Motor neuron (in vitro differentiated cells): Measurements from ENCODE around the gene TRIM62. TPM values are rescaled to one million over a fixed set of nuclear protein-coding genes. Genes with fewer than 3 reads are reported as not detected.

Source experiments
- ATAC-seq, 8 experiments: fragments of 200-7000 bp; cut with Tn5 transposase; replicated peaks in 6 of 8; 2 replicates each; pipeline ENCODE4 v1.8.0; 2021; ENCODE audit warnings: mild to moderate bottlenecking in 8 of 8, moderate library complexity in 8 of 8
- H3K27ac ChIP-seq, 2 donors: fragments of 250-450 bp; sonication (Bioruptor Pico); 2 replicates each; pipeline ENCODE4 v1.9.0; 2021; ENCODE audit warnings: antibody characterized with exemption in 2 of 2, mild to moderate bottlenecking in 2 of 2, moderate library complexity in 1 of 2
- H3K4me1 ChIP-seq, 2 donors: fragments of 250-450 bp; sonication (Bioruptor Pico); replicated peaks in 1 of 2; 2 replicates each; pipeline ENCODE4 v1.6.1; 2021; ENCODE audit warnings: antibody characterized with exemption in 2 of 2, mild to moderate bottlenecking in 2 of 2, moderate library complexity in 1 of 2
- H3K4me3 ChIP-seq, 5 donors: fragments of 250-450 bp; sonication (Bioruptor Pico); 2 replicates each; pipeline ENCODE4 v1.9.0; 2021; ENCODE audit warnings: antibody characterized with exemption in 5 of 5, mild to moderate bottlenecking in 5 of 5, moderate library complexity in 4 of 5
- WGBS, 10 experiments: fragments of 450-650 bp; shearing (Covaris generic); methylation state at CpG; one replicate each; pipeline ENCODE4 v1.0.0; 2022; 5-methylcytosine and 5-hydroxymethylcytosine counted together
- in situ Hi-C, 9 experiments: fragments of 400-800 bp; cut with MboI; loops; one replicate each; pipeline ENCODE4 v1.15.0; 2021; ENCODE audit warnings: low sequenced_read_pairs in 9 of 9, low pct_unique_long_range_greater_than_20kb in 2 of 9; ENCODE audit not compliant: unreplicated experiment in 9 of 9
- total RNA-seq, 8 experiments: library from RNA; unstranded; fragments of 300-600 nt; gene quantifications; 2 replicates each; pipeline versions ENCODE4 v1.2.3 to v1.2.4, GENCODE V29; 2022

The TRIM62 gene
- total RNA-seq = 10 to 100 TPM in 3 of 8 experiments, 1 to 10 TPM in 5; 2.5 to 12.6 (median 7.7) TPM

DNA sequence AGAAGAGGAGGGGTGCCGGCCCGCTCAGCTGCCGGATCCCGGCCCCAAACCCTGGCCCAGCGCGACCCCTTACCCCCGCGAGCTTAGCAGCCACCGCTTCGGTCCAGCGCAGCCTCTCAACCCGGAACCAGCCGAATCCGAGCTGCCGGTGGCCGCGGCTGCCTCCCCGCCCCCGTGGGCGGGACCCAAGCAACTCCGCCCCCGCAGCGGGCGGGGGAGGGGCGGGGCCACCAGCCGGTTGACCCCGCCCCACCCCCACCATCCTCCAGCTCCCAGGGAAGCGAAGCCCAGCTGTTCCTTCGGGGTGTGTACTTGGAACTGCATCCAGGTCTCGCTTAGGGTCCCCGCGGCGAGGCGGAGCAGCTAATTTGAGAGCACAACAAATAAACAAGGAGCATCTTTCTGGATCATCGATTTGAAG lies at the start of gene TRIM62:
Gene TRIM62, minus strand, starts transcription at position 123 of the 421 bp plus-strand sequence. CDS start 611 bp downstream, outside the sequence.
- ATAC-seq = peak; percentile 61 to 70 (median 68)
- in situ Hi-C loops = no loop called here
- peak within 1 kb of the TSS; percentile 81 to 98 (median 90) for H3K4me3 ChIP-seq
- peaks cover 13 to 18% of the 10 kb centered on the region in 2 donors for H3K4me1 ChIP-seq
- 0% methylated on average over 1 to 9 of the region's 35 CpGs; no CpG with 5 or more reads in 4 of the 10 experiments for WGBS, 10 experiments
- H3K27ac ChIP-seq = peak within 1 kb of the TSS; percentile 57 to 64

DNA sequence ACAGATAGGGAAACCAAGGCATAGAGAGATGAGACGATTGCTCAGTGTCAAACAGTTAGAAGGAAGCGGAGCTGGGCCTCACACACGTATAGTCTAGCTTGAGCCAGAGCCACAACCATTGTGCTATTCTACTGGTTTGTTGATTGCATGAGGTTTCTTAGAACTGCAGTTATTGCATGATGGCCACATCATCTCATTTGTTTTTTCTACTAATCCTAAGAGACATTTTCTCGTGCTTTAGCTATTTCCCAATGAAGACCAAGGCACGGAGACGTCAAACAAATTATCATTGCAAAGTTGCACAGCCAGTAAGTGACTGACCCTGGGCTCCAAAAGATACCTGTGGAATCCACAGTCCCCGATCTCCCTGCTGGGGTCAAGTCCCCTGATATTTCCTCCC lies 49.3 kb upstream of the TRIM62 start:
- in situ Hi-C loops = no loop called here
- no peak overlapping the region for H3K27ac ChIP-seq
- WGBS, 10 experiments = 61 to 91% (median 88%) methylated on average over 1 to 7 of the region's 7 CpGs; no CpG with 5 or more reads in 1 of the 10 experiments
- H3K4me3 ChIP-seq = no peak overlapping the region
- no peak for ATAC-seq
- no peaks in the 10 kb centered on the region for H3K4me1 ChIP-seq

DNA sequence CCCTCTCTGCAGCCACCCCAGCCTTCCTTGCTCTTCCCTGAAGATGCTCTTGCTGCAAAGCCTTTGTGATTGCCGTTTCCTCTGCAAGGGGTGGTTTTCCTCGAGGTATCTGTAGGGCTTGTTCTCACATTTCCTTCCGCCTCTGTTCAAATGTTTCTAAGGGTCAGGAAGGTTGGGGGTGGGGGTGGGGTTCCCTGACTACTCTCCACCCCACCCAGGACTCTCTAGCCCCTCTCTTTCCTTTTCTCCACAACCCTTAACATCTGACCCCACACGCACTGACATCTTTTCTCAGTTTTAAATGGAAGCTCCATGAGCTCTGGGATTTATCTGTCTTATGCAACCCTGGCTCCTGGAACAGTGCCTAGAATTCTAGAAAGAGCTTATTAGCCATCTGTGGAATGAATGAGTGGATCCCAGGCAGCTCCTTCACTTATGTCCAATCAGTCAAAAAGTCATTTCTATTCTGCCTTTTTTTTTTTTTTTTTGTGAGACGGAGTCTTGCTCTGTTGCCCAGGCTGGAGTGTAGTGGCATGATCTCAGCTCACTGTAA lies 47.2 kb upstream of the TRIM62 start:
- 0 to 68% (median 43%) methylated on average over 1 to 5 of the region's 5 CpGs; no CpG with 5 or more reads in 2 of the 10 experiments for WGBS, 10 experiments
- in situ Hi-C loops = no loop called here
- Histone ChIP-seq H3K4me1 (no peaks in the 10 kb centered on the region), H3K27ac (no peak overlapping the region), H3K4me3 (no peak overlapping the region)
- peak in 3 of 8 experiments; percentile 66 to 96 (median 94) for ATAC-seq

DNA sequence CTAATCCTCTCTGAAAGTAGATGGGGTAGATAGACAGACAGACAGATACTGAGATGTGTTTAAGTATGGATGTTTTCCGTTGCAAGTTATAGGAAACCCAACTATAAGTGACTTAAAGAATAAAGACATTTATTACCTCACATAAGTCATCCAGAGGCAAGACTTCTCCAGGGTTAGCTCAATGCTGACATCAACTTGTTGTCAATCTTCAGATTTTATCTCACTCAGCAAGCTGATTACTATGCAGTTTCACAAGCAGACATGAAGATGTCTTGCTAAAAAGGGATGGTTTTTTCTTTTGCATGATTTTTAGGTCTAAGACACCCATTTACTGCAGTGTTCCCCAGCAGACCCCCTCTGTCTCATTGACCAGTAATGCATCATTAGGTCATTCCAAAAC lies 43.7 kb upstream of the TRIM62 start:
- no peak for ATAC-seq
- 17 to 89% (median 64%) methylated on average over 1 of the region's 1 CpG; no CpG with 5 or more reads in 3 of the 10 experiments for WGBS, 10 experiments
- H3K27ac ChIP-seq = no peak overlapping the region
- in situ Hi-C loops = no loop called here
- no peak overlapping the region for H3K4me3 ChIP-seq
- no peaks in the 10 kb centered on the region for H3K4me1 ChIP-seq

GRCh38 chr1:33224166-33224707 lies 42.4 kb upstream of the TRIM62 start:
- in situ Hi-C loops = loop anchor here in 1 of 9 experiments (25.0 kb wide), 1 partner anchor 112 kb away; no protein-coding TSS in a partner anchor
- 0 to 75% (median 52%) methylated on average over 2 of the region's 2 CpGs for WGBS, 10 experiments
- no peak overlapping the region for H3K27ac ChIP-seq
- H3K4me3 ChIP-seq = no peak overlapping the region
- no peak for ATAC-seq
- H3K4me1 ChIP-seq = no peaks in the 10 kb centered on the region

DNA sequence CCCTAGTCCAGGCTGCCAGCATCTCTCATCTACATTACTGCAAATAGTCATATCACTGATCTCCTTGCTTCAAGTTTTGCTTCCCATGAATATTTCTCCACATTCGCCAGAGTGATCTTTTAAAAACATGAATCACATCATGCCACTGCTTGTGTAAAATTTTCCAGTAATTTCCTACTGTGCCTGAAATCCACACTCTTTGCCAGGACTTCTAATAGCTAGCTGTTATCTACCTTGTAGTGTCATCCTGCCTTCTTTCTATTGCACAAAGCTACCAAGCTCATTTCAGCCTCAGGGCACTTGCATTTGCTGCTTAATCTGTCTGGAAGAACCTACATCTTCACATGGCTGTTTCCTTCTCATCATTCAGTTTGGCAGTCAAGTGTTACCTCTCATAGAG lies 40.5 kb upstream of the TRIM62 start:
- WGBS, 10 experiments = 40 to 100% (median 89%) methylated on average over 1 of the region's 1 CpG; no CpG with 5 or more reads in 4 of the 10 experiments
- Histone ChIP-seq H3K4me3 (no peak overlapping the region), H3K4me1 (no peaks in the 10 kb centered on the region), H3K27ac (no peak overlapping the region)
- in situ Hi-C loops = loop anchor here in 1 of 9 experiments (25.0 kb wide), 1 partner anchor 110 kb away; no protein-coding TSS in a partner anchor
- ATAC-seq = no peak

GRCh38 chr1:33221385-33221758 lies 39.5 kb upstream of the TRIM62 start:
- no peaks in the 10 kb centered on the region for H3K4me1 ChIP-seq
- peak in 1 of 8 experiments; percentile 8 for ATAC-seq
- in situ Hi-C loops = loop anchor here in 1 of 9 experiments (25.0 kb wide), 1 partner anchor 109 kb away; no protein-coding TSS in a partner anchor
- 20 to 100% (median 80%) methylated on average over 1 to 2 of the region's 2 CpGs; no CpG with 5 or more reads in 2 of the 10 experiments for WGBS, 10 experiments
- H3K4me3 ChIP-seq = no peak overlapping the region
- H3K27ac ChIP-seq = no peak overlapping the region

DNA sequence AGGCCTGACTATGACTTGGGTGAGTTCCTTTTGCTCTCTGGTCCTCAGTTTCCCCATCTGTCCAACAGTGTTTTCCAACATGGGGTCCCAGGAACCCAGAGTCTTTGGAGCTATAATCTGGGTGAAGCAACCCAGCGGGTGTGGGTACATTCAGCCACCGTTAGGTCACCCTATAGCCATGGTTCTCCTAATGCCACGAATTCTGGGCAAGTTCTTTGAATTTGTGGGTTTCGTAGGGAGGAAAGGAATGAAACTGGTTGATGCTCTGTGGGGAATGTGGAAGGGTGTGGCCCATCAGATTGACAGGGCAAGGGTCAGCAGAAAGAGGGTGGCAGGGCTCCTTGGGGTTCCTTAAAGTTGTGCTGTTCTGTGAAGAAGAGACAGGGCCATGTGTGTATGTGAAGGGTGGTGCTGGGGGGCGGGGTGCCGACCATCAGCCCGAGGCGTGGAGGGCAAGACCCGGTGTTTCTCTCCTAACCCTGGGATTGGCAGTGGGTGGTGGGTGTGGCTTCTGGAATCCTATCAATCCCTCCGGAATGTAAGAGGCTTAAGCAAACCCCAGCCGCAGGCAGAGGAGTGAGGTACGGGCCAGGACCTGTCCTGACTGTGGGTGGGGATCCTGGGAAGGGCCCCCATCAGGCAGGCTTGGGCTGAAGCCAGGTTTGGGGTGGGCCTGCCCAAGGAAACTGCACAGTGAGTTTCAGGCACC lies 39.0 kb upstream of the TRIM62 start:
- in situ Hi-C loops = loop anchor here in 1 of 9 experiments (25.0 kb wide), 1 partner anchor 109 kb away; no protein-coding TSS in a partner anchor
- peak in 3 of 8 experiments; percentile 28 to 62 (median 35) for ATAC-seq
- no peak overlapping the region for H3K27ac ChIP-seq
- 40 to 90% (median 80%) methylated on average over 2 to 12 of the region's 12 CpGs; no CpG with 5 or more reads in 3 of the 10 experiments for WGBS, 10 experiments
- no peaks in the 10 kb centered on the region for H3K4me1 ChIP-seq
- no peak overlapping the region for H3K4me3 ChIP-seq

DNA sequence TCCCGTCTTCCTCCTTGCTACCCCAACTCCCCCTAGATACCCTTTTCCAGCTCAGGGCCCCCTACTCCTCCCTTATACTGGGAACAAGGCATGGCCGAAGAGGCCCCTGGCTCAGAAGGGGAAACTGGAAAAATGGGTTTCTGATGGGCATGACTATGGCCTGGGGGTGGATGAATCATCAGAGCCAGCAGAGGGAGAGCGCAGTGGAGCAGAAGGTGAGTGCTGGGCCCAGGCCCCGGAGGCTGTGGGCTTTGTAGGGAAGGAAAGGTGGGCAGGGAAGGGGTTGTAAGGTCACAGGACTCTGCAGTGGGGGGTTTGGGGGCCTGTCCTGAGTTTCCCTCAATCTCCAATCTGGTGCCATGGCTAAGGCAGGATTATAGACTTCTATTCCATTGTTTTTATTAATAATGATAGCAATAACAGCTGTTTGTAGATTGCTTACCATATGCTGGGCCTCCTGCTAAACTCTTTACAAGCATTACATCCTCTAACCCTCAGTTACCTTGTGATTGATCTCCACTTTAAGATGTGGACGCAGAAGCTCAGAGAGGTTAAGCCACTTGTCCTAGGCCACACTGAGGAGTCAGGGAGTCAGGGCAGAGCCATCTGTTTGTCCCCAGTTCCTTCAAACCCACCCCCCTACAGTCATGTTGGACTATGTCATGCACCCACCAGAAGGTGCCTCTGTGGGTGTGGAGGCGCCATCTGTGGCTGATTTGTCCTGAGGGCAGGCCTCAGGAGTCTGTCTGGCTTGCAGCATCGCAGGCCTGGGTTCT lies 38.2 kb upstream of the TRIM62 start:
- no peak overlapping the region for H3K4me3 ChIP-seq
- H3K4me1 ChIP-seq = no peaks in the 10 kb centered on the region
- H3K27ac ChIP-seq = no peak overlapping the region
- peak in 4 of 8 experiments; percentile 27 to 62 (median 55) for ATAC-seq
- WGBS, 10 experiments = 60 to 93% (median 78%) methylated on average over 2 to 5 of the region's 7 CpGs; no CpG with 5 or more reads in 4 of the 10 experiments
- in situ Hi-C loops = loop anchor here in 1 of 9 experiments (25.0 kb wide), 1 partner anchor 108 kb away; no protein-coding TSS in a partner anchor

DNA sequence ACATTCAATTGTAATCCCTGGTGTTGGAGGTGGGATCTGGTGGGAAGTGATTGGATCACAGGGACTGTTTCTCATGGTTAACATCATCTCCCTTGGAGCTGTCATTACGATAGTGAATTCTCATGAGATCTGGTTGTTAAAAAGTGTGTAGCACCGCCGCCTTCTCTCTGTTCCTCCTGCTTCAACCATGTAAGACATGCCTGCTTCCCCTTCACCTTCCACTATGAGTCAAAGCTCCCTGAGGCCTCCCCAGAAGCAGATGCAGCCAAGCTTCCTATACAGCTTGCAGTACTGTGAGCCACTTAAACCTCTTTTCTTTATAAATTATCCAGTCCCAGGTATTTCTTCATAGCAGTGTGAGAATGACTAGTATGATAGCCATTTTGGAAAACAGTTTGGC lies 30.1 kb upstream of the TRIM62 start:
- in situ Hi-C loops = loop anchor here in 1 of 9 experiments (25.0 kb wide), 1 partner anchor 100 kb away; no protein-coding TSS in a partner anchor
- Histone ChIP-seq H3K4me1 (no peaks in the 10 kb centered on the region), H3K4me3 (no peak overlapping the region), H3K27ac (no peak overlapping the region)
- WGBS, 10 experiments = 80 to 100% (median 93%) methylated on average over 1 to 3 of the region's 3 CpGs; no CpG with 5 or more reads in 2 of the 10 experiments
- no peak for ATAC-seq

DNA sequence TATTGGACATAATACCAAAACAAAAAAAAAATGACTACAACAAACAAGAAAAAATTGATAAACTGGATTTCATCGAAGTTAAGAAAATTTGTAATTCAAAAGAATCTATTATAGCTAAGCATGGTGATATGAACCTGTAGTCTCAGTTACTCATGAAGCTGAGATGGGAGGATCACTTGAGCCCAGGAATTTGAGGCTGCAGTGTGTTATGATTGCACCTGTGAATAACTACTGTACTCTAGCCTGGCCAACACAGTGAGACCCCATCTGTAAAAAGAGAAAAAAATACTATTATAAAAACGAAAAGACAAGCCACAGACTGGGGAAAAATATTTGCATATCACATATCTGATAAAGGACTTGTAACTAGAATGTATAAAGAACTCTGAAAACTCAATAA lies 24.5 kb upstream of the TRIM62 start:
- no peak for ATAC-seq
- WGBS, 10 experiments = 17 to 87% (median 49%) methylated on average over 1 to 2 of the region's 2 CpGs
- Histone ChIP-seq H3K4me1 (no peaks in the 10 kb centered on the region), H3K27ac (no peak overlapping the region), H3K4me3 (no peak overlapping the region)
- in situ Hi-C loops = loop anchor here in 1 of 9 experiments (25.0 kb wide), 1 partner anchor 94 kb away; no protein-coding TSS in a partner anchor

DNA sequence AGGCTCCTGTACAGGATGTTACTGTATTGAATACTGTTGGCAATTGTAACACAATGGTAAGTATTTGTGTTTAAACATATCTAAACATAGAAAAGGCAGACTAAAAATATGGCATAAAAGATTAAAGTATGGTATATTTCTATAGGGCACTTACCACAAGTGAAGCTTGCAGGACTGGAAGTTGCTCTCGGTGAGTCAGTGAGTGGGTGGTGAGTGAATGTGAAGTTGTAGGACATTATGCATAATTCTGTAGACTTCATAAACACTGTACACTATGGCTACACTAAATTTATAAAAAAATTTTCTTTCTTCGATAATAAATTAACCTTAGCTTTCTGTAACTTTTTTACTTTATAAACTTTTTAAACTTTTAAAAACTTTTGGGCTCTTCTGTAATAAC lies 13.7 kb upstream of the TRIM62 start:
- in situ Hi-C loops = no loop called here
- WGBS, 10 experiments = 29 to 94% (median 72%) methylated on average over 2 of the region's 2 CpGs
- no peak overlapping the region for H3K27ac ChIP-seq
- ATAC-seq = no peak
- H3K4me3 ChIP-seq = no peak overlapping the region
- no peaks in the 10 kb centered on the region for H3K4me1 ChIP-seq
